WTC11 (cell line): ENCODE measurements around the gene SPAG9. TPM values are rescaled to one million over a fixed set of nuclear protein-coding genes. Genes with fewer than 3 reads are reported as not detected.
A peak's percentile ranks its signal among the peaks of the same experiment; 100 is the strongest.

Experiments used
- ATAC-seq: fragments of 200-7000 bp; cut with Tn5 transposase; 2 replicates; pipeline ENCODE4 v1.10.0; 2021; ENCODE audit warnings: mild to moderate bottlenecking, moderate library complexity
- CTCF ChIA-PET: fragments of 300-600 bp; sonication (Branson Sonifier 250); formaldehyde crosslinking; loops from one replicate; lab custom pipeline; 2021; ENCODE audit warnings: antibody characterized with exemption; lab: Charles Lee
- POLR2A ChIA-PET: fragments of 350-600 bp; sonication (Branson Sonifier 250); formaldehyde crosslinking; loops from one replicate; lab custom pipeline; 2021; ENCODE audit warnings: antibody characterized with exemption; lab: Charles Lee
- DNase-seq: peaks from one replicate; pipeline ENCODE4 v3.0.0; 2021; ENCODE audit warnings: low spot score
- H3K27ac Mint-ChIP-seq: 2 replicates; pipeline ENCODE4 v1.8.0; 2021; ENCODE audit warnings: mixed read lengths
- H3K27me3 Mint-ChIP-seq: 2 replicates; pipeline ENCODE4 v1.8.0; 2021; ENCODE audit warnings: low read depth, mild to moderate bottlenecking, moderate library complexity, mixed read lengths
- H3K36me3 Mint-ChIP-seq: 2 replicates; pipeline ENCODE4 v1.8.0; 2021; ENCODE audit warnings: mixed read lengths
- H3K4me1 Mint-ChIP-seq: 2 replicates; pipeline ENCODE4 v1.8.0; 2022; ENCODE audit warnings: mixed read lengths
- H3K4me3 Mint-ChIP-seq: 2 replicates; pipeline ENCODE4 v1.8.0; 2021; ENCODE audit warnings: mild to moderate bottlenecking, moderate library complexity, mixed read lengths
- H3K9me3 Mint-ChIP-seq: 2 replicates; pipeline ENCODE4 v1.8.0; 2021; ENCODE audit warnings: mixed read lengths
- AFF4 ChIP-seq: sonication (generic); formaldehyde crosslinking; IDR thresholded peaks from 2 replicates; pipeline ENCODE4 v1.8.1; 2023; ENCODE audit warnings: mild to moderate bottlenecking, missing genetic modification reagents, borderline replicate concordance
- CREM ChIP-seq: sonication (generic); formaldehyde crosslinking; IDR thresholded peaks from 2 replicates; pipeline ENCODE4 v1.8.1; 2022; ENCODE audit warnings: mild to moderate bottlenecking, missing genetic modification reagents, moderate library complexity
- HMGA2 ChIP-seq: fragments of 250-450 bp; sonication (Bioruptor Pico); IDR thresholded peaks from 2 replicates; pipeline ENCODE4 v1.4.0; 2021; ENCODE audit warnings: mild to moderate bottlenecking, moderate library complexity
- RORB ChIP-seq: fragments of 250-450 bp; sonication (Bioruptor Pico); IDR thresholded peaks from 2 replicates; pipeline ENCODE4 v1.9.0; 2021; ENCODE audit warnings: mild to moderate bottlenecking
- SMAD3 ChIP-seq: sonication (generic); formaldehyde crosslinking; IDR thresholded peaks from 2 replicates; pipeline ENCODE4 v1.8.0; 2022; ENCODE audit warnings: missing genetic modification reagents, mild to moderate bottlenecking, borderline replicate concordance
- TP53 ChIP-seq: sonication (generic); formaldehyde crosslinking; IDR thresholded peaks from 2 replicates; pipeline ENCODE4 v1.8.1; 2023; ENCODE audit warnings: mild to moderate bottlenecking, missing genetic modification reagents
- ZBTB21 ChIP-seq: sonication (generic); formaldehyde crosslinking; IDR thresholded peaks from 2 replicates; pipeline ENCODE4 v1.8.1; 2023; ENCODE audit warnings: mild to moderate bottlenecking, missing genetic modification reagents, borderline replicate concordance
- ZNF317 ChIP-seq: sonication (generic); formaldehyde crosslinking; IDR thresholded peaks from 2 replicates; pipeline ENCODE4 v1.8.1; 2023; ENCODE audit warnings: low read depth, mild to moderate bottlenecking, moderate library complexity, missing genetic modification reagents, borderline replicate concordance
- total RNA-seq: library from RNA; stranded (reverse); gene quantifications from 3 replicates; pipeline ENCODE4 v1.2.3, GENCODE V29; 2021
- TF ChIP-seq, protein P1 (sequence below): sonication (generic); formaldehyde crosslinking; IDR thresholded peaks from 2 replicates; pipeline ENCODE4 v1.8.1; 2022; ENCODE audit warnings: missing genetic modification reagents, borderline replicate concordance
- TF ChIP-seq, protein P2 (sequence below): sonication (generic); formaldehyde crosslinking; IDR thresholded peaks from 2 replicates; pipeline ENCODE4 v1.8.0; 2022; ENCODE audit warnings: mild to moderate bottlenecking, missing genetic modification reagents

SPAG9 gene
- total RNA-seq, 1 experiment from 2014 or later, result 51.9 TPM

GRCh38 chr17:51052235-51052634 is 68.4 kb downstream of the SPAG9 start (continued):
- TF ChIP-seq AFF4, result no peak

GRCh38 chr17:51050291-51051033 is 70.2 kb downstream of the SPAG9 start:
- no peaks in the 10 kb centered on the region for H3K9me3 Mint-ChIP-seq
- no peak overlapping the region for H3K4me3 Mint-ChIP-seq
- H3K4me1 Mint-ChIP-seq, result peaks cover 3% of the 10 kb centered on the region; the same call in 1 of the 2 replicates
- H3K36me3 Mint-ChIP-seq, result no peaks in the 10 kb centered on the region
- H3K27me3 Mint-ChIP-seq, result no peaks in the 10 kb centered on the region
- ATAC-seq (no peak), DNase-seq (no peak)
- H3K27ac Mint-ChIP-seq, result peak overlapping the region; percentile 90
- TF ChIP-seq ZNF317, result no peak
- CTCF ChIA-PET, result interaction anchor here (1.1 kb wide), 1 partner anchor 49 kb away, joined by 5 read pairs; no protein-coding TSS in a partner anchor
- POLR2A ChIA-PET, result interaction anchor here (0.5 kb wide), 1 partner anchor 219 kb away, joined by 3 read pairs; no protein-coding TSS in a partner anchor

DNA sequence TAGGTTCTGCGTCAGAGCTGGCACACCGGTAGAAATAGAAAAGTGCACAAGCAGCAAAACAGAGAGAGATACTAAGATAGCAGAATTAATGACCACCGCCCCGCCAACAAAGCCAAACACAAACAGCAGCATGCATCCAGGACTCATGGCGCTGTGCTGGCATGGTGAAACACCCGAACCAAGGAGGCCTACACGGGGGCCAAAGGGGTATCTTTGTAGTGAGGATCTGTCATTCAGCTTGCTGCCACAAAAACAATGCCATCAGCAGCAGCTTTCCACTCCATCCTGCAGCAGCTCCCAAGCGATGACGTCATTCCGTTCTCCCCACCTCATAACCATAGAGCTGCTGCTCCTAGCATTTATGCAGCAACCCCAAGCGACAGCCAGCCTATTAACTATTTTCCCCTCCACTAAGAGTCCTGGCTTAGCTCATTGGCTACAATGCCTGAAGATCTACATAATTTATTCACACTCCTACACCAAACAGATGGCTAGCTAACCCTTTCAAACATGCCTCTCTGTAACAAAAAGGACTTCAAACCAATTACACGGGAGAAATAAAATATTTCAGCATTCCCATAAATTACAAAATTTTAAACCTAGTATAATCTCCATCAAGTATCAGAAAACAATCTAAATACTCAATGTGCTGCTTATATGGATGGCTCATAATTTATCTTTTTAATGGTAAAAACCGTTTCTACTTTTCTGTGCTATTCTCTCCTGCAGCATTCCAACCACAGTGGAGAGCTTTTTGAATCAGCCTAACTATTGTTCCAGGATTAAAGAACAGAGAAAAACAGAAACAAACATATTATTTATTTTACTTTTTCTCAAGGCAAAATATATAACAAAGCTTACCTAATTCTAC is 73.9 kb downstream of the SPAG9 start:
- ChIA-PET CTCF (interaction anchor here (0.9 to 8.2 kb wide), 9 partner anchors 10 to 264 kb away, joined by 3 to 97 read pairs (median 4); partner anchors contain the start of gene NME1), POLR2A (interaction anchor here (0.5 to 2.2 kb wide), 6 partner anchors 10 to 180 kb away, joined by 3 to 9 read pairs (median 4); partner anchors contain the start of genes NME1, SPAG9 and TOB1)
- ATAC-seq (peak; percentile 98), DNase-seq (peak; percentile 74)
- Mint-ChIP-seq H3K27me3 (no peaks in the 10 kb centered on the region), H3K4me3 (no peak overlapping the region), H3K27ac (no peak overlapping the region), H3K9me3 (no peaks in the 10 kb centered on the region), H3K4me1 (peaks cover 10% of the 10 kb centered on the region), H3K36me3 (no peaks in the 10 kb centered on the region)
- TF ChIP-seq, protein P1, sequence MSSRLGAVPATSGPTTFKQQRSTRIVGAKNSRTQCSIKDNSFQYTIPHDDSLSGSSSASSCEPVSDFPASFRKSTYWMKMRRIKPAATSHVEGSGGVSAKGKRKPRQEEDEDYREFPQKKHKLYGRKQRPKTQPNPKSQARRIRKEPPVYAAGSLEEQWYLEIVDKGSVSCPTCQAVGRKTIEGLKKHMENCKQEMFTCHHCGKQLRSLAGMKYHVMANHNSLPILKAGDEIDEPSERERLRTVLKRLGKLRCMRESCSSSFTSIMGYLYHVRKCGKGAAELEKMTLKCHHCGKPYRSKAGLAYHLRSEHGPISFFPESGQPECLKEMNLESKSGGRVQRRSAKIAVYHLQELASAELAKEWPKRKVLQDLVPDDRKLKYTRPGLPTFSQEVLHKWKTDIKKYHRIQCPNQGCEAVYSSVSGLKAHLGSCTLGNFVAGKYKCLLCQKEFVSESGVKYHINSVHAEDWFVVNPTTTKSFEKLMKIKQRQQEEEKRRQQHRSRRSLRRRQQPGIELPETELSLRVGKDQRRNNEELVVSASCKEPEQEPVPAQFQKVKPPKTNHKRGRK (CRISPR knock-in tag), result no peak
- TF ChIP-seq CREM, result peak; percentile 88
- peak; percentile 97 for TF ChIP-seq ZBTB21 (CRISPR knock-in tag)
- TF ChIP-seq HMGA2 (CRISPR knock-in tag), result peak; percentile 73

DNA sequence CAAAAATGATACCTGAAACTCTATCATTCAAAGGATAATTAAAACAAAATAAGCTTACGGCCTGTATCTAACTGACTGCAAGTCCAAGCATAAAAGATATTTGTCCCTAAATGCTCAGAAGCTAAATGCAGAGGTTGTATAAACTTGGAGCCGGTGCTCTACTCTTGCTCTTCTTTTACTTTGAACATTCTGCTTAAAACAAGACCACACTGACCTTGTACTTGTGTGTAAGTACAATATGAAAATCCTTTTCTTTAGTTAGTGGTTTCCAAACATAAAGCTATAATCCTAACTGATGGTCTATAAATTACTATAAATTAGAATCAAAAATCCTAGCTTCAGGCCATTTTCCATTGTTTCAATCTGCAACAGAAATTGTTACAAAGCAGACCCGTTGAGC is 74.6 kb downstream of the SPAG9 start:
- Mint-ChIP-seq H3K4me3 (no peak overlapping the region), H3K9me3 (no peaks in the 10 kb centered on the region), H3K27ac (no peak overlapping the region; the same call in 1 of the 2 replicates), H3K27me3 (no peaks in the 10 kb centered on the region), H3K4me1 (peaks cover 10% of the 10 kb centered on the region), H3K36me3 (no peaks in the 10 kb centered on the region)
- no peak for DNase-seq
- TF ChIP-seq RORB (CRISPR knock-in tag), result no peak
- ATAC-seq, result no peak
- CTCF ChIA-PET, result interaction anchor here (0.9 to 8.2 kb wide), 7 partner anchors 10 to 107 kb away, joined by 3 to 97 read pairs (median 4); partner anchors contain the start of gene NME1
- POLR2A ChIA-PET, result interaction anchor here (1.0 to 2.2 kb wide), 3 partner anchors 11 to 179 kb away, joined by 4 to 9 read pairs (median 5); partner anchors contain the start of genes SPAG9 and TOB1

DNA sequence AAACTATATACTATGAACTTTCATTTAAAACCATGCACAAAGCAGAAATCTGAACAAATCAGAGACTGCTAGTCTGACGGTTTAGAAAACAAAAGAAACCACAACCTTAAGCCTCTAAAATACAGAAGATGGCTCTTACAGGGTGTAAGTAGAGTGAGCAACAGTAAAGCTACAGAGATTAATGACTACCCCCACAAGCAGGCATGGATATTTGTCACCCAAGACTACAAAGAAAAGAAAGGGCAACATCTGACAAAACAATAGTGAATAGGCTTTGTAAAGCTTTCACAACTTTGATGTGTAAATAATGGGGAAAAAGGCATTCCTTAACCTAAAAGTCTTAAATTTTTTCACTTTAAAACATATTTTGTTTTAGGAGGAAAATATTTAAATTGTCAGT is 75.0 kb downstream of the SPAG9 start:
- H3K4me1 Mint-ChIP-seq, result peaks cover 10% of the 10 kb centered on the region
- DNase-seq (no peak), ATAC-seq (no peak)

More for the DNA sequence above, 75.0 kb downstream of the SPAG9 start:
- Mint-ChIP-seq H3K4me3 (no peak overlapping the region), H3K27me3 (no peaks in the 10 kb centered on the region), H3K36me3 (no peaks in the 10 kb centered on the region), H3K9me3 (no peaks in the 10 kb centered on the region), H3K27ac (no peak overlapping the region; the same call in 1 of the 2 replicates)
- ChIA-PET POLR2A (interaction anchor here (2.2 kb wide), 1 partner anchor 179 kb away, joined by 9 read pairs; the partner anchor contains the start of gene TOB1), CTCF (interaction anchor here (0.9 to 8.2 kb wide), 6 partner anchors 11 to 108 kb away, joined by 3 to 97 read pairs (median 8); partner anchors contain the start of gene NME1)
- TF ChIP-seq, protein P2, sequence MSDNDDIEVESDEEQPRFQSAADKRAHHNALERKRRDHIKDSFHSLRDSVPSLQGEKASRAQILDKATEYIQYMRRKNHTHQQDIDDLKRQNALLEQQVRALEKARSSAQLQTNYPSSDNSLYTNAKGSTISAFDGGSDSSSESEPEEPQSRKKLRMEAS (CRISPR knock-in tag), result no peak
- TF ChIP-seq SMAD3 (CRISPR knock-in tag) (no peak), TP53 (no peak)
